AG09319 (cell line): ENCODE data around the gene TNFRSF14.

Source experiments
- DNase-seq: peaks from one replicate; pipeline ENCODE4 v3.0.0-alpha.2; 2010; ENCODE audit warnings: low read depth; ENCODE audit errors: extremely low read depth
- CTCF ChIP-seq: IDR thresholded peaks from 2 replicates; pipeline ENCODE4 v1.5.1; 2011; ENCODE audit warnings: low read depth, mild to moderate bottlenecking, inconsistent platforms, low read length, moderate library complexity

TNFRSF14 gene

GRCh38 chr1:2580691-2581090, 24.5 kb downstream of the TNFRSF14 start:
- no peak for DNase-seq
- no peak for TF ChIP-seq CTCF

DNA sequence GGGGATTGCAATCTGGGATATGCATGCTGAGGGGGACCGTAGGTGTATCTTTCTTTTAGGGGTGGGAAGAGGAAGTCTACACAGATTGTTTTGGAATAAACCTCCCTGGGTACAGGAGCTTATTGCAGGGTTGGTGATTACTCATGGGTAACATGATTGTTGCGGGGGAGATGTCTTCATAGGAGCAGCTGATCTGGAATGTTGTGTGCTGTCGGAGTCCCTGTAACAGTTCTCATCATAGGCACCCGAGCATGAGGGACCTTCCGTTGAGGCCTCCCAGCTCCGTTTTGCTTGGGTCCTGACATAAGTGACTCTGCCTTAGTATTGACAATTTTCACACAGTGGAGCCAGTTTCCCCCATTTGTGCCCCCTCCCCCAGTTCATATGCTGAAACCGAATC, 26.2 kb downstream of the TNFRSF14 start:
- TF ChIP-seq CTCF: no peak

GRCh38 chr1:2583331-2583791, 27.2 kb downstream of the TNFRSF14 start:
- no peak for DNase-seq
- no peak for TF ChIP-seq CTCF

More for the DNA sequence above, 26.2 kb downstream of the TNFRSF14 start:
- no peak for DNase-seq

DNA sequence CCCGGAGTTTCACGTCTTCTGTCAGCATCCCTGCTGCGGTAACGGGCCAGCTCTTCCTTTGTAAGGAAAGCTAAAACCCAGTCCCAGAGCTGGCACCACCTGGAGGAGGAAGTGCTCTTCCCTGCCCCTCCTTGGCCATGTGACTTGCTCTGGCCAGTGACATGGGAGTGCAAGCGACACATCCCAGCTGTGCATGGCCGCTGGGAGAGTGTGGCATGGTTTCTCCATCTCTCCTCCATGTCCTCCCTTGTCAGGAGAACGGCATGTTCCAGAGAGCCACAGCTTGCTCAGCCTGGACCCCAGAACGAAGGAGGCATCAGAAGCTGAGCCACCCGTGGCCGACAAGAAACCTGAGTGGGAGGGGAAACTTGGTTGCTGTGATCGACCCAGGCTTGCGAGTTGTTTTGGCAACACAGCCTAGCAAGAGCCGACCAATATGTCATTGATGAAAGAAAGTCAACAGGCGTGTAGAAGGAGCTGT, 27.7 kb downstream of the TNFRSF14 start:
- TF ChIP-seq CTCF: no peak
- no peak for DNase-seq

- no peak for TF ChIP-seq CTCF
- DNase-seq: no peak
These were observed 28.6 kb downstream of the TNFRSF14 start for GRCh38 chr1:2584686-2585317.

DNA sequence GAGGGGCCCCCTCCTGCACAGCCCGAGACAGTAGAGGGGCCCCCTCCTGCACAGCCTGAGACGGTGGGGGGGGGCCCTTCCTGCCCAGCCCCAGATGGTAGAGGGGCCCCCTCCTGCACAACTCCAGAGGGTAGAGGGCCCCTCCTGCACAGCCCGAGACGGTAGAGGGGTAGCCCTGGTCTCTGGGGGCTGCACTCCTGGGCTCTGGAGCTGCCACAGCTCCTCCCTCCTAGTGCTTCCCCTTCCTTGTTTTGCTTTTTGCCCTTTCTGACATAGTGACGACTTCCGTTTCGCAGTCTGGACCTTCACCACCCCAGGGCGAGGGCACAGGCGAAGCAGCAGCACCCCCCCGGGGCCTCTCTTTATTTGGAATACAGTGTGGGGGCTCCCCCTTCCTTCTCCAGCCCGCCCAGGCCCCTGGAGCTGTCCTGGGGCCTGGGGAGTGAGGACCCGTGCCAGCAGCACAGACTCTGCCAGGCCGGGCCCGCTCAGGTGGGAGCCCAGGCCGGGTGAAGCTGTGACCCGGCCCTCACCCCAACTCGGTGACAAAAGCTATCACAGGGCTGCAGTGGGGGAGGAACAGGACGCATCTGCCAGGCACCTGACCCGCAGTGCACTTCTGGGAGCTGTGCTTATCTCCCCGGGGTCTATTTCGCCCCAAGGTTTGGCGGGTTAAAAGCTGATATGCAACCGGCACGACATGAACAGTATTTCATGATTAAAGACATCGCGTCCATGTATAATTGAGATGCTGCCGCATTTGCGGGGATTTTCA, 29.3 kb downstream of the TNFRSF14 start:
- no peak for DNase-seq

More for the DNA sequence above, 29.3 kb downstream of the TNFRSF14 start:
- TF ChIP-seq CTCF: no peak
